Thoracic aorta (tissue), 2 donors: ENCODE measurements around the gene LAPTM5. TPM values are rescaled to one million over a fixed set of nuclear protein-coding genes. Genes with fewer than 3 reads are reported as not detected.

Experiments
- ATAC-seq: fragments of 150-250 bp; one replicate; pipeline ENCODE4 v1.8.0; 2017; ENCODE audit warnings: low read depth; ENCODE audit not compliant: insufficient number of reproducible peaks, low FRiP score
- DNase-seq: peaks from one replicate; pipeline ENCODE4 v3.0.0-alpha.2; 2020; ENCODE audit warnings: low spot score
- H3K27ac ChIP-seq, 2 donors: fragments of 200-600 bp; sonication (generic); 1 replicate in 1 of 2; 2 replicates in 1 of 2; pipeline ENCODE4 v1.5.1; 2016; ENCODE audit warnings: mild to moderate bottlenecking in 2 of 2, moderate library complexity in 2 of 2
- H3K27me3 ChIP-seq: fragments of 200-600 bp; sonication (generic); replicated peaks from 2 replicates; pipeline ENCODE4 v1.6.0; 2016; ENCODE audit warnings: mild to moderate bottlenecking; ENCODE audit not compliant: insufficient read depth
- H3K36me3 ChIP-seq: fragments of 200-600 bp; sonication (generic); one replicate; pipeline ENCODE4 v1.5.1; 2016
- H3K4me1 ChIP-seq, 2 donors: fragments of 200-600 bp; sonication (generic); 1 replicate in 1 of 2; 2 replicates in 1 of 2; pipeline versions ENCODE4 v1.5.1 to v1.6.0; 2016; ENCODE audit warnings: low read depth in 2 of 2, mild to moderate bottlenecking in 1 of 2; ENCODE audit not compliant: control insufficient read depth in 1 of 2
- H3K4me3 ChIP-seq: fragments of 200-600 bp; sonication (generic); 2 replicates; pipeline ENCODE4 v1.5.1; 2016; ENCODE audit warnings: mild to moderate bottlenecking
- H3K9me3 ChIP-seq: fragments of 200-600 bp; sonication (generic); 2 replicates; pipeline ENCODE4 v1.5.1; 2016
- CTCF ChIP-seq: fragments of 200-600 bp; sonication (generic); IDR thresholded peaks from one replicate; pipeline ENCODE4 v1.5.1; 2019; ENCODE audit warnings: antibody characterized with exemption
- total RNA-seq, 2 donors: library from RNA; depleted of rRNA; stranded (reverse); fragments of >200 nt; gene quantifications; one replicate each; pipeline versions ENCODE4 v1.1.0 to v1.2.3, GENCODE V29; 2016

The LAPTM5 gene
- total RNA-seq, 2 donors from 2014 or later = 91.0 to 127 TPM

- peaks cover 0 to 10% of the 10 kb centered on the region in 2 donors for H3K4me1 ChIP-seq
Observed at GRCh38 chr1:30748098-30748698, 9.4 kb downstream of the LAPTM5 start.

GRCh38 chr1:30747033-30748008, 10.3 kb downstream of the LAPTM5 start:
- Histone ChIP-seq H3K4me3 (no peak overlapping the region), H3K27ac (no peak overlapping the region), H3K4me1 (peaks cover 0 to 10% of the 10 kb centered on the region in 2 donors), H3K27me3 (no peaks in the 10 kb centered on the region), H3K9me3 (no peaks in the 10 kb centered on the region), H3K36me3 (no peaks in the 10 kb centered on the region)
- DNase-seq = no peak
- no peak for ATAC-seq
- no peak for TF ChIP-seq CTCF

More at GRCh38 chr1:30748098-30748698, 9.4 kb downstream of the LAPTM5 start:
- Histone ChIP-seq H3K4me3 (no peak overlapping the region), H3K27ac (no peak overlapping the region), H3K27me3 (no peaks in the 10 kb centered on the region), H3K9me3 (no peaks in the 10 kb centered on the region), H3K36me3 (no peaks in the 10 kb centered on the region)
- no peak for TF ChIP-seq CTCF
- DNase-seq = no peak
- no peak for ATAC-seq

GRCh38 chr1:30746212-30747032, 11.2 kb downstream of the LAPTM5 start:
- no peak for DNase-seq
- Histone ChIP-seq H3K9me3 (no peaks in the 10 kb centered on the region), H3K36me3 (no peaks in the 10 kb centered on the region), H3K27me3 (no peaks in the 10 kb centered on the region), H3K4me1 (peaks cover 0 to 10% of the 10 kb centered on the region in 2 donors), H3K4me3 (no peak overlapping the region), H3K27ac (peak overlapping the region in 1 of 2 donors; percentile 12)
- ATAC-seq = no peak
- no peak for TF ChIP-seq CTCF

- Histone ChIP-seq H3K27ac (peak overlapping the region in 1 of 2 donors; percentile 12), H3K27me3 (no peaks in the 10 kb centered on the region), H3K4me1 (peaks cover 0 to 10% of the 10 kb centered on the region in 2 donors)
Observed at GRCh38 chr1:30745834-30746208, 11.8 kb downstream of the LAPTM5 start.

More at GRCh38 chr1:30745834-30746208, 11.8 kb downstream of the LAPTM5 start:
- Histone ChIP-seq H3K36me3 (no peaks in the 10 kb centered on the region), H3K4me3 (no peak overlapping the region), H3K9me3 (no peaks in the 10 kb centered on the region)
- ATAC-seq = no peak
- TF ChIP-seq CTCF = no peak
- DNase-seq = no peak
